ENCODE measurements around the gene LRRC32.

GRCh38 chr11:76648061-76648460 is 22.5 kb downstream of the LRRC32 start:
- TF ChIP-seq CTCF (conservative IDR thresholded peaks at IDR 0.05; ENCODE audit: low read length), result no peak
- no peak for TF ChIP-seq EZH2phosphoT487 (IDR thresholded peaks at IDR 0.05; ENCODE audit: borderline replicate concordance)
